ENCODE data around the gene PDX1. TPM values are rescaled to one million over a fixed set of nuclear protein-coding genes. Genes with fewer than 3 reads are reported as not detected.
"Not testable (repeated sequence)": the region's sequence is repeated elsewhere in the genome, so short reads cannot be mapped to it uniquely, and the experiment has no call there.

The PDX1 gene
- total RNA-seq, 2 experiments from 2014 or later: not detected

- Mint-ChIP-seq H3K27me3 (peaks cover 73% of the 10 kb centered on the region), H3K36me3 (ENCODE audit: low read depth) (no peaks in the 10 kb centered on the region), H3K4me3 (peak overlapping the region; percentile 62), H3K4me1 (peaks cover 16% of the 10 kb centered on the region), H3K9me3 (peaks cover 3% of the 10 kb centered on the region), H3K27ac (no peak overlapping the region)
- DNase-seq: no peak
- POLR2A ChIA-PET: no interaction called here
- CTCF ChIA-PET: interaction anchor here (0.5 to 3.9 kb wide), 15 partner anchors 8 to 969 kb away, joined by 3 to 21 read pairs (median 5); partner anchors contain the start of gene PDX1
Observed at GRCh38 chr13:27954406-27954851, 34.6 kb downstream of the PDX1 start.

GRCh38 chr13:27955014-27955591 is 35.3 kb downstream of the PDX1 start:
- DNase-seq: no peak
- CTCF ChIA-PET: interaction anchor here (1.2 to 3.9 kb wide), 7 partner anchors 16 to 593 kb away, joined by 4 to 21 read pairs (median 10); partner anchors contain the start of gene PDX1
- Mint-ChIP-seq H3K27me3 (peaks cover 75% of the 10 kb centered on the region), H3K4me3 (no peak overlapping the region), H3K27ac (no peak overlapping the region), H3K9me3 (peaks cover under 1% of the 10 kb centered on the region), H3K36me3 (ENCODE audit: low read depth) (no peaks in the 10 kb centered on the region), H3K4me1 (peaks cover 18% of the 10 kb centered on the region)
- POLR2A ChIA-PET: no interaction called here

GRCh38 chr13:27956576-27957300 is 36.9 kb downstream of the PDX1 start:
- Mint-ChIP-seq H3K9me3 (no peaks in the 10 kb centered on the region), H3K27me3 (peaks cover 76% of the 10 kb centered on the region), H3K4me3 (no peak overlapping the region), H3K4me1 (peaks cover 19% of the 10 kb centered on the region), H3K27ac (no peak overlapping the region), H3K36me3 (ENCODE audit: low read depth) (no peaks in the 10 kb centered on the region)
- POLR2A ChIA-PET: no interaction called here
- DNase-seq: no peak
- CTCF ChIA-PET: interaction anchor here (0.6 to 1.1 kb wide), 2 partner anchors 21 to 336 kb away, joined by 3 read pairs; no protein-coding TSS in a partner anchor

- Mint-ChIP-seq H3K36me3 (ENCODE audit: low read depth) (no peaks in the 10 kb centered on the region), H3K4me3 (peak overlapping the region; percentile 24), H3K9me3 (no peaks in the 10 kb centered on the region), H3K27me3 (peaks cover 84% of the 10 kb centered on the region), H3K27ac (no peak overlapping the region), H3K4me1 (peaks cover 8% of the 10 kb centered on the region)
- DNase-seq: no peak
- POLR2A ChIA-PET: no interaction called here
- CTCF ChIA-PET: interaction anchor here (1.0 to 1.3 kb wide), 3 partner anchors 39 to 49 kb away, joined by 3 read pairs; no protein-coding TSS in a partner anchor
Observed at GRCh38 chr13:27959976-27960361, 40.2 kb downstream of the PDX1 start.

- H3K36me3 Mint-ChIP-seq (ENCODE audit: low read depth): no peaks in the 10 kb centered on the region
- CTCF ChIA-PET: interaction anchor here (1.0 kb wide), 2 partner anchors 40 to 45 kb away, joined by 3 read pairs; no protein-coding TSS in a partner anchor
- H3K4me3 Mint-ChIP-seq: peak overlapping the region; percentile 24
- H3K9me3 Mint-ChIP-seq: no peaks in the 10 kb centered on the region
- H3K27me3 Mint-ChIP-seq: peaks cover 84% of the 10 kb centered on the region
- no peak overlapping the region for H3K27ac Mint-ChIP-seq
- peak; percentile 23 for DNase-seq
- peaks cover 3% of the 10 kb centered on the region for H3K4me1 Mint-ChIP-seq
- POLR2A ChIA-PET: no interaction called here
Observed at GRCh38 chr13:27960362-27961226, 40.8 kb downstream of the PDX1 start.

GRCh38 chr13:27961227-27962085 is 41.7 kb downstream of the PDX1 start:
- H3K4me3 Mint-ChIP-seq: no peak overlapping the region
- peaks cover 3% of the 10 kb centered on the region for H3K4me1 Mint-ChIP-seq
- ChIA-PET POLR2A (no interaction called here), CTCF (interaction anchor here (1.0 kb wide), 1 partner anchor 41 kb away, joined by 3 read pairs; no protein-coding TSS in a partner anchor)
- H3K9me3 Mint-ChIP-seq: no peaks in the 10 kb centered on the region
- no peaks in the 10 kb centered on the region for H3K36me3 Mint-ChIP-seq (ENCODE audit: low read depth)
- DNase-seq: no peak
- peaks cover 85% of the 10 kb centered on the region for H3K27me3 Mint-ChIP-seq
- H3K27ac Mint-ChIP-seq: no peak overlapping the region

GRCh38 chr13:27962128-27962841 is 42.5 kb downstream of the PDX1 start:
- no peak overlapping the region for H3K4me3 Mint-ChIP-seq
- CTCF ChIA-PET: interaction anchor here (0.6 to 0.8 kb wide), 3 partner anchors 8 to 559 kb away, joined by 3 to 7 read pairs (median 4); no protein-coding TSS in a partner anchor
- no peaks in the 10 kb centered on the region for H3K9me3 Mint-ChIP-seq

GRCh38 chr13:27962982-27963381 is 43.2 kb downstream of the PDX1 start:
- Mint-ChIP-seq H3K27me3 (peaks cover 90% of the 10 kb centered on the region), H3K4me1 (peaks cover 3% of the 10 kb centered on the region), H3K27ac (no peak overlapping the region), H3K9me3 (no peaks in the 10 kb centered on the region), H3K36me3 (ENCODE audit: low read depth) (no peaks in the 10 kb centered on the region), H3K4me3 (no peak overlapping the region)
- POLR2A ChIA-PET: no interaction called here
- CTCF ChIA-PET: interaction anchor here (0.6 kb wide), 1 partner anchor 559 kb away, joined by 7 read pairs; no protein-coding TSS in a partner anchor
- no peak for DNase-seq

More at GRCh38 chr13:27962128-27962841, 42.5 kb downstream of the PDX1 start:
- peaks cover 87% of the 10 kb centered on the region for H3K27me3 Mint-ChIP-seq
- no peaks in the 10 kb centered on the region for H3K36me3 Mint-ChIP-seq (ENCODE audit: low read depth)
- DNase-seq: no peak
- peaks cover 3% of the 10 kb centered on the region for H3K4me1 Mint-ChIP-seq
- H3K27ac Mint-ChIP-seq: no peak overlapping the region
- POLR2A ChIA-PET: no interaction called here

- no peak overlapping the region for H3K4me3 Mint-ChIP-seq
- no peak for DNase-seq
- peaks cover 86% of the 10 kb centered on the region for H3K27me3 Mint-ChIP-seq
- H3K27ac Mint-ChIP-seq: peak overlapping the region; percentile 20
- ChIA-PET POLR2A (no interaction called here), CTCF (no interaction called here)
- no peaks in the 10 kb centered on the region for H3K36me3 Mint-ChIP-seq (ENCODE audit: low read depth)
- no peaks in the 10 kb centered on the region for H3K9me3 Mint-ChIP-seq
- H3K4me1 Mint-ChIP-seq: peaks cover 3% of the 10 kb centered on the region
Observed at GRCh38 chr13:27963491-27963890, 43.7 kb downstream of the PDX1 start.

GRCh38 chr13:27964206-27964605 is 44.4 kb downstream of the PDX1 start:
- H3K36me3 Mint-ChIP-seq (ENCODE audit: low read depth); DNase-seq; POLR2A ChIA-PET; H3K4me3 Mint-ChIP-seq; H3K4me1 Mint-ChIP-seq; H3K27ac Mint-ChIP-seq; H3K9me3 Mint-ChIP-seq: not testable (repeated sequence)
- CTCF ChIA-PET: interaction anchor here (1.5 kb wide), 1 partner anchor 20 kb away, joined by 4 read pairs; no protein-coding TSS in a partner anchor
- peaks cover 84% of the 10 kb centered on the region for H3K27me3 Mint-ChIP-seq

- DNase-seq: no peak
- Mint-ChIP-seq H3K9me3 (no peaks in the 10 kb centered on the region), H3K27me3 (peaks cover 85% of the 10 kb centered on the region), H3K36me3 (ENCODE audit: low read depth) (no peaks in the 10 kb centered on the region), H3K4me1 (peaks cover 8% of the 10 kb centered on the region), H3K27ac (no peak overlapping the region), H3K4me3 (no peak overlapping the region)
- ChIA-PET CTCF (interaction anchor here (1.5 kb wide), 1 partner anchor 19 kb away, joined by 4 read pairs; no protein-coding TSS in a partner anchor), POLR2A (no interaction called here)
Observed at GRCh38 chr13:27964741-27965323, 45.0 kb downstream of the PDX1 start.

Data from activated CD4-positive, alpha-beta T cell treated with anti-CD3 and anti-CD28 coated beads, Interleukin-2, amount 10 ng/mL, durations not matched to agents 7 days and 5 days (primary cell).